ENCODE results near the gene PRDM2. TPM values are rescaled to one million over a fixed set of nuclear protein-coding genes. Genes with fewer than 3 reads are reported as not detected.

The PRDM2 gene
- polyA plus RNA-seq, 3 donors: 4.1 to 22.5 (median 7.6) TPM

GRCh38 chr1:13818926-13819325 lies 118.9 kb downstream of the PRDM2 start:
- Histone ChIP-seq H3K4me2 (replicated peaks; ENCODE audit: extremely low read depth, low read length, poor library complexity, severe bottlenecking) (no peak overlapping the region), H3K27me3 (ENCODE audit: control insufficient read depth in 2 of 2, insufficient read depth in 2 of 2, low read length in 2 of 2) (no peaks in the 10 kb centered on the region), H3K4me3 (replicated peaks in 1 of 3; ENCODE audit: low read depth in 2 of 3, low read length in 3 of 3) (no peak overlapping the region), H3K79me2 (ENCODE audit: insufficient read depth, low read length) (no peaks in the 10 kb centered on the region), H3K36me3 (replicated peaks in 1 of 2; ENCODE audit: control insufficient read depth in 1 of 2, insufficient read depth in 2 of 2, low read length in 2 of 2) (peaks cover 12 to 55% of the 10 kb centered on the region in 2 donors), H3K27ac (ENCODE audit: low read depth in 1 of 2, low read length in 2 of 2) (no peak overlapping the region), H3K9ac (ENCODE audit: insufficient read depth, low read length, poor library complexity, severe bottlenecking) (no peak overlapping the region), H2AFZ (ENCODE audit: insufficient read depth, low read depth, low read length, poor library complexity, severe bottlenecking) (no peak overlapping the region), H4K20me1 (ENCODE audit: insufficient read depth, low read length) (no peaks in the 10 kb centered on the region), H3K9me3 (replicated peaks in 1 of 2; ENCODE audit: control insufficient read depth in 1 of 2, insufficient read depth in 1 of 2, low read length in 2 of 2) (no peaks in the 10 kb centered on the region), H3K4me1 (ENCODE audit: control insufficient read depth in 1 of 2, insufficient read depth in 2 of 2, low read length in 2 of 2) (no peaks in the 10 kb centered on the region)
- no peak for DNase-seq
- WGBS (ENCODE audit: insufficient coverage): 100% methylated on average over 6 of the region's 7 CpGs
- intact Hi-C loops (cut with micrococcal nuclease): no loop called here
- H3K4me1 Mint-ChIP-seq: no peaks in the 10 kb centered on the region
- peaks cover 0 to 2% (median 0%) of the 10 kb centered on the region in 7 donors for H3K9me3 Mint-ChIP-seq
- TF ChIP-seq, protein P1, sequence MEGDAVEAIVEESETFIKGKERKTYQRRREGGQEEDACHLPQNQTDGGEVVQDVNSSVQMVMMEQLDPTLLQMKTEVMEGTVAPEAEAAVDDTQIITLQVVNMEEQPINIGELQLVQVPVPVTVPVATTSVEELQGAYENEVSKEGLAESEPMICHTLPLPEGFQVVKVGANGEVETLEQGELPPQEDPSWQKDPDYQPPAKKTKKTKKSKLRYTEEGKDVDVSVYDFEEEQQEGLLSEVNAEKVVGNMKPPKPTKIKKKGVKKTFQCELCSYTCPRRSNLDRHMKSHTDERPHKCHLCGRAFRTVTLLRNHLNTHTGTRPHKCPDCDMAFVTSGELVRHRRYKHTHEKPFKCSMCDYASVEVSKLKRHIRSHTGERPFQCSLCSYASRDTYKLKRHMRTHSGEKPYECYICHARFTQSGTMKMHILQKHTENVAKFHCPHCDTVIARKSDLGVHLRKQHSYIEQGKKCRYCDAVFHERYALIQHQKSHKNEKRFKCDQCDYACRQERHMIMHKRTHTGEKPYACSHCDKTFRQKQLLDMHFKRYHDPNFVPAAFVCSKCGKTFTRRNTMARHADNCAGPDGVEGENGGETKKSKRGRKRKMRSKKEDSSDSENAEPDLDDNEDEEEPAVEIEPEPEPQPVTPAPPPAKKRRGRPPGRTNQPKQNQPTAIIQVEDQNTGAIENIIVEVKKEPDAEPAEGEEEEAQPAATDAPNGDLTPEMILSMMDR (IDR thresholded peaks at IDR 0.05): no peak
- no peaks in the 10 kb centered on the region for H3K27me3 Mint-ChIP-seq (ENCODE audit: low read depth in 3 of 3)
- H3K36me3 Mint-ChIP-seq: peaks cover 48 to 63% of the 10 kb centered on the region in 2 donors
- no peak overlapping the region for H3K27ac Mint-ChIP-seq
- H3K4me3 Mint-ChIP-seq: no peak overlapping the region

GRCh38 chr1:13819642-13820041 lies 119.7 kb downstream of the PRDM2 start:
- Mint-ChIP-seq H3K4me3 (no peak overlapping the region), H3K4me1 (no peaks in the 10 kb centered on the region), H3K9me3 (peaks cover 0 to 2% (median 0%) of the 10 kb centered on the region in 7 donors), H3K27ac (peak overlapping the region in 1 of 7 donors; percentile 28), H3K27me3 (ENCODE audit: low read depth in 3 of 3) (no peaks in the 10 kb centered on the region), H3K36me3 (peaks cover 50 to 65% of the 10 kb centered on the region in 2 donors)
- H3K27me3 ChIP-seq (ENCODE audit: control insufficient read depth in 2 of 2, insufficient read depth in 2 of 2, low read length in 2 of 2): no peaks in the 10 kb centered on the region
- no peak for DNase-seq
- no peak overlapping the region for H3K4me3 ChIP-seq (replicated peaks in 1 of 3; ENCODE audit: low read depth in 2 of 3, low read length in 3 of 3)
- H3K79me2 ChIP-seq (ENCODE audit: insufficient read depth, low read length): no peaks in the 10 kb centered on the region
- no peaks in the 10 kb centered on the region for H3K9me3 ChIP-seq (replicated peaks in 1 of 2; ENCODE audit: control insufficient read depth in 1 of 2, insufficient read depth in 1 of 2, low read length in 2 of 2)
- no peak overlapping the region for H3K27ac ChIP-seq (ENCODE audit: low read depth in 1 of 2, low read length in 2 of 2)
- no peak overlapping the region for H3K4me2 ChIP-seq (replicated peaks; ENCODE audit: extremely low read depth, low read length, poor library complexity, severe bottlenecking)
- H3K36me3 ChIP-seq (replicated peaks in 1 of 2; ENCODE audit: control insufficient read depth in 1 of 2, insufficient read depth in 2 of 2, low read length in 2 of 2): peaks cover 12 to 57% of the 10 kb centered on the region in 2 donors
- no CpG with 5 or more reads among the region's 5 CpGs for WGBS (ENCODE audit: insufficient coverage)
- no peaks in the 10 kb centered on the region for H4K20me1 ChIP-seq (ENCODE audit: insufficient read depth, low read length)
- H2AFZ ChIP-seq (ENCODE audit: insufficient read depth, low read depth, low read length, poor library complexity, severe bottlenecking): no peak overlapping the region
- no peak overlapping the region for H3K9ac ChIP-seq (ENCODE audit: insufficient read depth, low read length, poor library complexity, severe bottlenecking)
- intact Hi-C loops (cut with micrococcal nuclease): no loop called here
- no peaks in the 10 kb centered on the region for H3K4me1 ChIP-seq (ENCODE audit: control insufficient read depth in 1 of 2, insufficient read depth in 2 of 2, low read length in 2 of 2)
- TF ChIP-seq, protein P1 (IDR thresholded peaks at IDR 0.05): no peak

Data from CD14-positive monocyte (primary cell).